T-helper 1 cell treated with Interleukin-12 subunit alpha and Interleukin-12 subunit beta and Interleukin-4 antibody, amounts not matched to agents 30 μg/mL and 1 μg/mL, for 36 hours (primary cell): ENCODE measurements around the gene ASRGL1.

Experiments used
- H3K27ac Mint-ChIP-seq: one replicate; pipeline ENCODE4 v1.8.0; 2021; ENCODE audit warnings: mild to moderate bottlenecking, mixed read lengths
- H3K27me3 Mint-ChIP-seq: one replicate; pipeline ENCODE4 v1.8.0; 2021; ENCODE audit warnings: low read depth, mixed read lengths
- H3K36me3 Mint-ChIP-seq: one replicate; pipeline ENCODE4 v1.8.0; 2021; ENCODE audit warnings: low read depth, mixed read lengths
- H3K4me1 Mint-ChIP-seq: one replicate; pipeline ENCODE4 v1.8.0; 2021; ENCODE audit warnings: low read depth, mixed read lengths
- H3K4me3 Mint-ChIP-seq: one replicate; pipeline ENCODE4 v1.8.0; 2021; ENCODE audit warnings: mild to moderate bottlenecking, moderate library complexity, mixed read lengths
- H3K9me3 Mint-ChIP-seq: one replicate; pipeline ENCODE4 v1.8.0; 2021; ENCODE audit warnings: mixed read lengths

ASRGL1 gene

GRCh38 chr11:62404901-62405300 lies 67.7 kb downstream of the ASRGL1 start:
- H3K36me3 Mint-ChIP-seq: no peaks in the 10 kb centered on the region
- no peak overlapping the region for H3K4me3 Mint-ChIP-seq
- no peaks in the 10 kb centered on the region for H3K9me3 Mint-ChIP-seq
- peaks cover 20% of the 10 kb centered on the region for H3K4me1 Mint-ChIP-seq
- no peak overlapping the region for H3K27ac Mint-ChIP-seq
- no peaks in the 10 kb centered on the region for H3K27me3 Mint-ChIP-seq

GRCh38 chr11:62406034-62406433 lies 68.8 kb downstream of the ASRGL1 start:
- Mint-ChIP-seq H3K27me3 (no peaks in the 10 kb centered on the region), H3K4me1 (peaks cover 18% of the 10 kb centered on the region), H3K4me3 (no peak overlapping the region), H3K9me3 (no peaks in the 10 kb centered on the region), H3K27ac (no peak overlapping the region), H3K36me3 (no peaks in the 10 kb centered on the region)

DNA sequence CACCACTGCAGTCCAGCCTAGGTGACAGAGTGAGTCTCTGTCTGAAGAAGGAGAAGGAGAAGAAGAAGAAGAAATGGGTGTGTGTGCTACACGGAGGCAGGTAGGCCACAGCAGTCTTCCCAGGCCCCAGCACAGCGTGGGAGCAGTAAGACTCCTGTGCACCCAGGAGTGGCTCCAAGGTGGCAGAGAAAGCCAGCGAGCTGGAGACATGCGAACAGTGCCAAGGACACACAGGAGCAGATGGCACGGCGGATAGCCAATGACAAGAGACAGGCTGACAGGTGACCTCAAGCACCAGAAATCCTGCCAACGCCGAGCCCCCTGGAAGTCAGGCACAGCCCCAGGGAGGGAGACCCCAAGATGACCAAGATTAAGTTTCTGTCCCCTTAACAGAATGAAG lies 72.6 kb downstream of the ASRGL1 start:
- no peaks in the 10 kb centered on the region for H3K4me1 Mint-ChIP-seq
- no peaks in the 10 kb centered on the region for H3K9me3 Mint-ChIP-seq
- H3K4me3 Mint-ChIP-seq: no peak overlapping the region
- no peaks in the 10 kb centered on the region for H3K27me3 Mint-ChIP-seq
- H3K36me3 Mint-ChIP-seq: no peaks in the 10 kb centered on the region
- no peak overlapping the region for H3K27ac Mint-ChIP-seq

DNA sequence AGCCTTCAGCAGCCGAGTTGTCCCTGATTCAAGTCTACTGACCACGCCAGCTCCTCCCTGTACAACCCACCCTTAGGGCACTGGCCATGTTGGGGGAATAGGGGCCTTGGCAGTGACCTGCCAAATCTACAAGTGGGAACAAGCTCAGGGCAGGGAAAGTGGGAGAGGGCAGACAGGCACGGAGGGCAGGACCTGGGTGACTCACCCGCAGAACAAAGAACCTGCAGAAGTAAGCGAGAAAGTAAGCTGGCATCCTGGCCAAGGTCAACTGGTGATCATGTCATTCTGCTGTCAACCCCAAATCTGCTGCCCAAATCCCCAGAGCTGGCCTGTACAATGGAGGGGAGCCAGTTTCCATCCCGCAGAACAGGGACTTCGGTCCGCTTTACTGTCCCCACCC lies 73.7 kb downstream of the ASRGL1 start:
- no peak overlapping the region for H3K4me3 Mint-ChIP-seq
- H3K27me3 Mint-ChIP-seq: no peaks in the 10 kb centered on the region
- H3K9me3 Mint-ChIP-seq: no peaks in the 10 kb centered on the region
- H3K27ac Mint-ChIP-seq: no peak overlapping the region
- H3K36me3 Mint-ChIP-seq: no peaks in the 10 kb centered on the region
- H3K4me1 Mint-ChIP-seq: no peaks in the 10 kb centered on the region

- no peaks in the 10 kb centered on the region for H3K9me3 Mint-ChIP-seq
- no peak overlapping the region for H3K27ac Mint-ChIP-seq
- H3K27me3 Mint-ChIP-seq: no peaks in the 10 kb centered on the region
- no peaks in the 10 kb centered on the region for H3K36me3 Mint-ChIP-seq
- no peak overlapping the region for H3K4me3 Mint-ChIP-seq
- no peaks in the 10 kb centered on the region for H3K4me1 Mint-ChIP-seq
Observed at GRCh38 chr11:62411524-62411923, 74.3 kb downstream of the ASRGL1 start.

- Mint-ChIP-seq H3K9me3 (no peaks in the 10 kb centered on the region), H3K4me1 (no peaks in the 10 kb centered on the region), H3K27me3 (no peaks in the 10 kb centered on the region), H3K27ac (no peak overlapping the region), H3K4me3 (no peak overlapping the region), H3K36me3 (no peaks in the 10 kb centered on the region)
Observed at GRCh38 chr11:62413060-62413696, 75.9 kb downstream of the ASRGL1 start.

DNA sequence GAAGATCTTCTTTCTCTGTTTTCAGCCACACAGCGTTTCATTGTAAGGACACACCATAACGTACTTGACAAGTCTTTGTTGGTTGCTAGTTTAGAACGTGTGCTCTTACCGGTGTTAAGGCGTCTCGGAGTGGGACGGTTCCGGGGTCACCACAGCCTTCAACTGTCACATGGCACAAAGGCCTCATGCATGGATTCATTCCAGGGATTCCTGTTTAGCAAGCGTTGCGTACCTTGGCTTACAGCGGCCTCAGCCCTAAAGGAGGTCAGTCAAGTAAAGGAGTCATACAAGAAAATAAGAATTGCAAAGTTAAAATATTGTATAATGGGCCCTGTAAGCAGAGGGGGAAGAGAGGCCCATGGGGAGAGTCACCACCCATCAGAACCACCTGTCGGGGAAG lies 79.3 kb downstream of the ASRGL1 start:
- H3K4me3 Mint-ChIP-seq: no peak overlapping the region
- H3K27me3 Mint-ChIP-seq: no peaks in the 10 kb centered on the region
- H3K27ac Mint-ChIP-seq: no peak overlapping the region
- H3K36me3 Mint-ChIP-seq: no peaks in the 10 kb centered on the region
- H3K9me3 Mint-ChIP-seq: no peaks in the 10 kb centered on the region
- no peaks in the 10 kb centered on the region for H3K4me1 Mint-ChIP-seq

- Mint-ChIP-seq H3K4me1 (peaks cover 4% of the 10 kb centered on the region), H3K36me3 (no peaks in the 10 kb centered on the region), H3K27ac (no peak overlapping the region), H3K4me3 (no peak overlapping the region), H3K27me3 (no peaks in the 10 kb centered on the region), H3K9me3 (no peaks in the 10 kb centered on the region)
Observed at GRCh38 chr11:62418136-62418535, 80.9 kb downstream of the ASRGL1 start.

DNA sequence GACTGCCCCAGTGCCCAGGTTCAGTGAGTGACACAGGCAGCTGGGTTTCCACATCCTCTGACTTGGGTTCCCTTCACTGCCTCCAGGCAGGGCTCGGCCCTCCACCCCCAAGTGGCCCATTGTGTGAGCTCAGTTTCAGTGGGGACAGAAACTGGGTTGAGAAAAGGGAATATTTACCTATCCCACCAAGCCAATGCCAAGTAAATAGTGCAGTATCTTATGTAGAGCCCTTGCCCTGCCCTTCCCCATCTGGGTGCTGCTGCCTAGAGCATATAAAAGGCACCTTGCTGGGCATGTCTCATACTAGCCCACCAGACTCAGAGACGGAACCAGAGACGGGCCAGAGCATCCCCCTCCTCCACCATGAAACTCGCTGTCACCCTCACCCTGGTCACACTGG lies 81.5 kb downstream of the ASRGL1 start, which contains the start of gene SCGB1A1:
Gene SCGB1A1 (plus strand): TSS at position 301 of the 400 bp plus-strand sequence. CDS start 63 bp downstream, at position 364.
- Mint-ChIP-seq H3K4me1 (peaks cover 4% of the 10 kb centered on the region), H3K27ac (no peak within 1 kb of the TSS), H3K9me3 (no peaks in the 10 kb centered on the region), H3K36me3 (no peaks in the 10 kb centered on the region), H3K4me3 (no peak within 1 kb of the TSS), H3K27me3 (peaks cover 6% of the 10 kb centered on the region)

DNA sequence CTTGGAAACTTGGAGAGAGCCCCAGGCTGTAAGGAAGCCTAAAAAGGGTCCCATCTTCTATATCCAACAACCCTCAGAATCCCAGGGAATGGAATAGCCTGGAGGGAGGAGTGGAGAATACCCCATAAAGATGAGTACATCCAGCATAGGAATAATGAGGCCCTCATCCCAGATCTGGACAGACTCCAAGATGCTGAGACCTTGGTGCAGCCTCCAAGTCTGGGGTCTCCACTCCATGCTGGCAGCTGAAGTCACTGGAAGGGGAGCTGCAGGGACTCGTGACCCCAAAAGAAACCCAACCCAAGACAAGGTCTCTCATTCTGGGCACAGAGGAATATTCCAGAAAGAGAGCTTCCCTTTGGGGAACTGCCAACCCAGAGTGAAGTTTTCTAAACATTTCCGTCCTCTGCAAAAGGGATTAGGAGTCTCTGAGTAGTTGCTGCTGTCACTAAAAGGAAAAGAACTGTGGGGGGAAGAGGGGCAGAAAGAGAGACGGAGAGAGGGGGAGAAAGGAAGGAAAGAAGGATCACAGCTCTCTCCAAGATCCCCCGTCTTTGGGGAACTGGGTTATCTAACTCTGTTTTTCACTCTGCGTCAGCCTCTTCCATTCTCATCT lies 82.2 kb downstream of the ASRGL1 start:
- H3K9me3 Mint-ChIP-seq: no peaks in the 10 kb centered on the region
- peaks cover 5% of the 10 kb centered on the region for H3K4me1 Mint-ChIP-seq
- H3K4me3 Mint-ChIP-seq: no peak overlapping the region
- no peaks in the 10 kb centered on the region for H3K36me3 Mint-ChIP-seq
- H3K27ac Mint-ChIP-seq: no peak overlapping the region
- peaks cover 6% of the 10 kb centered on the region for H3K27me3 Mint-ChIP-seq

DNA sequence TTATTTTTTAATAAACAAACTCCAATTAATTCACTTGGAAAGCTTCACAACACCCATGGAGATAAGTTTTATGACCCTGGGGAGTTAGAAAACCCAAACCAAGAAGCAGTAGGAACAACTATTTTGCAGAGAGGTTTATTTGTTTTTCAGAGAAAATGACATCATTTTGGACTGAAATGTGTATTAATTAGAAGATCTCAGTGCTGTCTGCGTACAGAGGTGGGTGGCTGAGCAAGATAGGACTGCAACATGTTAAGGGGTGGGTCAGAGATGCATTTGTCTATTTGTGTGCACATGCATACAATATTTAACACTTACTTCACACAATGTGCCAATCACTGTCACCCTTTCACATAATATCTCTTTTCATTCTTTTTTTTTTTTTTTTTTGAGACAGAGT lies 82.7 kb downstream of the ASRGL1 start:
- Mint-ChIP-seq H3K4me1 (peaks cover 9% of the 10 kb centered on the region), H3K36me3 (no peaks in the 10 kb centered on the region), H3K4me3 (no peak overlapping the region), H3K27ac (no peak overlapping the region), H3K27me3 (peaks cover 6% of the 10 kb centered on the region), H3K9me3 (no peaks in the 10 kb centered on the region)

GRCh38 chr11:62420882-62421281 lies 83.6 kb downstream of the ASRGL1 start:
- peaks cover 11% of the 10 kb centered on the region for H3K4me1 Mint-ChIP-seq

GRCh38 chr11:62421996-62422395 lies 84.7 kb downstream of the ASRGL1 start:
- Mint-ChIP-seq H3K27ac (no peak overlapping the region), H3K9me3 (no peaks in the 10 kb centered on the region), H3K36me3 (no peaks in the 10 kb centered on the region), H3K4me3 (no peak overlapping the region), H3K27me3 (peaks cover 6% of the 10 kb centered on the region), H3K4me1 (peaks cover 20% of the 10 kb centered on the region)

More at GRCh38 chr11:62420882-62421281, 83.6 kb downstream of the ASRGL1 start:
- Mint-ChIP-seq H3K36me3 (no peaks in the 10 kb centered on the region), H3K4me3 (no peak overlapping the region), H3K27me3 (peaks cover 6% of the 10 kb centered on the region), H3K9me3 (no peaks in the 10 kb centered on the region), H3K27ac (no peak overlapping the region)

- H3K4me3 Mint-ChIP-seq: no peak overlapping the region
- H3K36me3 Mint-ChIP-seq: no peaks in the 10 kb centered on the region
- H3K9me3 Mint-ChIP-seq: no peaks in the 10 kb centered on the region
- peaks cover 26% of the 10 kb centered on the region for H3K4me1 Mint-ChIP-seq
- no peak overlapping the region for H3K27ac Mint-ChIP-seq
- peaks cover 6% of the 10 kb centered on the region for H3K27me3 Mint-ChIP-seq
Observed at GRCh38 chr11:62423012-62423411, 85.8 kb downstream of the ASRGL1 start.

GRCh38 chr11:62427630-62428233 lies 90.5 kb downstream of the ASRGL1 start:
- H3K4me1 Mint-ChIP-seq: peaks cover 40% of the 10 kb centered on the region
- peak overlapping the region; percentile 91 for H3K27ac Mint-ChIP-seq
- H3K4me3 Mint-ChIP-seq: peak overlapping the region; percentile 41
- H3K36me3 Mint-ChIP-seq: no peaks in the 10 kb centered on the region
- H3K9me3 Mint-ChIP-seq: no peaks in the 10 kb centered on the region
- H3K27me3 Mint-ChIP-seq: peaks cover 6% of the 10 kb centered on the region
